GM13976 (cell line): Measurements from ENCODE around the gene FMNL2.

Source experiments
- DNase-seq: peaks from one replicate; pipeline ENCODE4 v3.0.0; 2012; ENCODE audit warnings: low spot score
- CTCF ChIP-seq: IDR thresholded peaks from 2 replicates; pipeline ENCODE4 v1.5.1; 2012; ENCODE audit warnings: borderline replicate concordance, mild to moderate bottlenecking; ENCODE audit not compliant: insufficient read depth; ENCODE audit errors: extremely low read depth, missing control alignments, control extremely low read depth
- in situ Hi-C: fragments of 300-500 bp; cut with MboI; formaldehyde crosslinking; loops from one replicate; pipeline ENCODE4 v1.12.0; 2022; ENCODE audit warnings: low sequenced_read_pairs, mixed read lengths, inconsistent platforms; ENCODE audit not compliant: unreplicated experiment

Gene FMNL2

DNA sequence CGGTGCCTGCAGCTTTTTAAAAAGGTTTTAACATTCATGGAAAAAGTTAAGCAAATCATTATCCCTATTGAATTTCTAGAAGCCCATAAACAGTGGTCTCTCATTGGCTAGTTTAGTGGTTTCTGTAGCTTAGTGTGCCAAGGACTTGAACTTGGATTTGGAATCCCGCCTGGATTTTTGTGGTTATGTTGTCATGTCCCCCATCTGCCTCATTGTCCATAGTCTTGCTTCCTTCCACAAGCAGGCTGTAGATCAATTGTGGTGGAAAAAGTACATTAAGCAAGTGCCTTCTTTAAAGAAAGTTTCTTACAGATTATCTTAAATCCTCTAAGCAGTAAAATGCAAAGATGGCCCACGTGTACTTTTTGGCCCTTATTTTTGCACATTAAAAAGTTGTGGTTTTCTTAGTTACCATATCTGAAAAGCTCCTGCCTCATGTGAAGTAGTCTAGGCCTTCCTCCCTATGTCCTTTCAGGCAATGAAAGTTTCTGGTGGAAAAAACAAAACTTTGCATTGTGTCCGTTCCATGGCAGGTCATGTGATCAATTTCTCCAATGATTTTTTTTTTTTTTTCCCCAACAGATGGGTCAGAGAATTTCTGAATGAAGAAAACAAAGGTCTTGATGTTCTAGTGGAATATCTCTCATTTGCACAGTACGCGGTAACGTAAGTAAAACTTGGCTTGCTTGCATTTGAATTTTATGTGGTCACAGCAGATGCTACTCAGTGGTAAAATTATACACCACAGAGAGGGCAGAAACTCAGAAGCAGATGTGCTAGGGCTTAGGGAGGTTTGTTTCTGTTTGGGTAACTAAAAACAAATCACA is 223.4 kb downstream of the FMNL2 start:
- no peak for TF ChIP-seq CTCF
- in situ Hi-C loops, result no loop called here
- DNase-seq, result no peak

- no peak for TF ChIP-seq CTCF
- DNase-seq, result no peak
- in situ Hi-C loops, result no loop called here
Measured at GRCh38 chr2:152559008-152559407, 224.0 kb downstream of the FMNL2 start.

DNA sequence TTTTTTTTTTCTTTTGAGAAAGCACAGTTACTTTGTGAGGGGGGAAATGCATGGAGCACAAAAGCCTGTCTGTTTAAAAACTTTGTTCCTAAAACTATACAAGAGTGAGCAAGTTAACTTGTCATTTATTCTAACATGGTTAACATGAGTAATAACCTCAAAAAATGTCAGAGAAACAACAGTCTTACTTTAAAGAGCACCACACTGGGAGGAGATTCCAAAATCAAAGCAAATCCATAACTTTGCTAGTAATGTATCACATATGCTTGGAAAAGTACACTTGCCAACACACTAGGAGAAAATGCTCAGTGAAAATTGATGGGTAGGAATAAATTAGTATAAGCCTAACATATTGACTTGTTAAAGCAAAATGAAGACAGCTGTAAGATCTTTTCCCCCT is 225.2 kb downstream of the FMNL2 start:
- no peak for TF ChIP-seq CTCF
- no peak for DNase-seq
- in situ Hi-C loops, result no loop called here

DNA sequence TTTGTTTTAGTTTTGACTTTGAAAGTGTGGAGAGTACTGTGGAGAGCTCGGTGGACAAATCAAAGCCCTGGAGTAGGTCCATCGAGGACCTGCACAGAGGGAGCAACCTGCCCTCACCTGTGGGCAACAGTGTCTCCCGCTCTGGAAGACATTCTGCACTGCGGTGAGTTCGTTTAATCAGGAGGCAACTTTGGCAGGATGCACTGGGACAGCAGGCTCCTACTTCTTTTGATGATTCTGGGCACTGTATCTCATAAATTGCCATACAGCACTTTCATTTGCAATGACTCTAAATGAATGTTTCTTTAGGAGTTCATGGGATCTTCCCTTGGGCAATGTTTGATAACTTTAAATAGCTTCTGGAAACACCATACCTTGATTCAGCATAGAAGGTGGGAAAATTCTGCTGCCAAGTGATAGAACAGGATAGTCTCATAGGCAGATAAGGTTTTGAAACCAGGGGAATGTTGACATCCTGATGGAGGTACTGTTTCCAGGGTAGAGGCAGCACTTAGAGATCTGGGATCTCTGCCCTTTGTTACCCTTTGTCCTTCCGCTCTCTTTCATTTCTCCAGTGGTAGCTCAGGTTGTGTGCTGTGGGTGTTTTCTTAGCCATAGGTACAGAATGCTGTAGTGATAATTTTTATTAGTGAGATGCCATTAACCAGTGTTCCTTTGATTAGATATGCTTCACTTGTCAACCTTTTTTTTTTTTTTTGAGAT is 226.1 kb downstream of the FMNL2 start:
- TF ChIP-seq CTCF, result no peak
- no peak for DNase-seq
- in situ Hi-C loops, result no loop called here

- no peak for TF ChIP-seq CTCF
- in situ Hi-C loops, result no loop called here
- no peak for DNase-seq
Measured at GRCh38 chr2:152562198-152562884, 227.4 kb downstream of the FMNL2 start.

DNA sequence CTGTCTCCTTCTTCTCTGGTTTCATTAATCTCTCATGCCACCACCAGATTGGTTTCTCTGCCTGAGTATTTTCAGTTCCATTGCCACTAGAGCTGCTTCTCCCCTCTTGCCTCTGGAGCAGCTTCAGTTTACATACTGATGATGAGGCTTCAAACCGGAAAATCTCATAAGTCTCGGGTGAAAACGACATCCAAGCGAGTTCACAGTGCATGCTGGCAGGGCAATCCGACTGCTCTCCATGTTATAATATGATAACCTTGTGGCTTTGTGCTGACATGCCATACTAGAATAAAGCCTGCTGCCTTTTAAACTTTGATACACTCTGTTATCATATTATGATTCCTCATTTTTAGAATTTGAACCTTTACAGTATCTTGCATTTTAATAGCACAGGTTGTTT is 228.8 kb downstream of the FMNL2 start:
- no peak for TF ChIP-seq CTCF
- DNase-seq, result no peak
- in situ Hi-C loops, result no loop called here
